Measurements from ENCODE around the gene HLA-DPA1. TPM values are rescaled to one million over a fixed set of nuclear protein-coding genes. Genes with fewer than 3 reads are reported as not detected.
A peak's percentile ranks its signal among the peaks of the same experiment; 100 is the strongest.

The HLA-DPA1 gene
- total and polyA plus RNA-seq, 2 experiments from 2014 or later = 2.6 to 4.7 TPM

DNA sequence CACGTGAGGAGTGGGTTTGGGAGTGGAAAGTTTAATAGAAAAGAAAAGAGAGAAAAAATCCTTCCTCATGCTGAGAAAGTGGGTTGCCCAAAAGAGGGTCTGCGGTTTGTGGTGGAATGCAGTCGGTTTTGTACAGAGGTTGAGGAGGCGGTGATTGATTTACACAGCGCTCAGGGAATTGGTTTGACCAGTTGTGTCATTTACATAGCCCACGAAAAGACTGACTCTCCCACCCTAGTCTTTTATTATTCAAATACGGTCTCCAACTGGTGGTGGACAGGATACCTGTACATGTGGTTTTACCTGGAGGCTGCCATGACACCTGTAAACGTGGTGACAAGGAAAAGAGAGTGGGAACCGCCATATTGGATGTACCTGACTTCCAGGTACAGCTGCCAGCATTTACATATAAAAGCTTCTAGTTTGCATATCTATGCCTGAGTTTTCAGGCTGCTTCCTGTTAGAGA, 44.4 kb upstream of the HLA-DPA1 start:
- H3K4me1 ChIP-seq (ENCODE audit: insufficient read depth) = peaks cover 5% of the 10 kb centered on the region
- H3K27me3 ChIP-seq = peaks cover 43% of the 10 kb centered on the region
- no peak overlapping the region for H3K27ac ChIP-seq
- DNase-seq (ENCODE audit: low spot score) = no peak
- H3K9me3 ChIP-seq (ENCODE audit: low read depth) = no peaks in the 10 kb centered on the region
- H3K36me3 ChIP-seq (replicated peaks; ENCODE audit: insufficient read depth, low read depth) = no peaks in the 10 kb centered on the region
- no peak overlapping the region for H3K4me3 ChIP-seq
- H4K20me1 ChIP-seq (ENCODE audit: insufficient read depth, poor library complexity, severe bottlenecking) = no peaks in the 10 kb centered on the region
- H3K79me2 ChIP-seq = no peaks in the 10 kb centered on the region
- H3K4me2 ChIP-seq = peak overlapping the region; percentile 65
- no peaks in the 10 kb centered on the region for H3K9me2 ChIP-seq (replicated peaks; ENCODE audit: insufficient read depth)
- no peak overlapping the region for H2AFZ ChIP-seq
- TF ChIP-seq EZH2 (IDR thresholded peaks at IDR 0.05; ENCODE audit: borderline replicate concordance) = no peak
- TF ChIP-seq, protein P1, sequence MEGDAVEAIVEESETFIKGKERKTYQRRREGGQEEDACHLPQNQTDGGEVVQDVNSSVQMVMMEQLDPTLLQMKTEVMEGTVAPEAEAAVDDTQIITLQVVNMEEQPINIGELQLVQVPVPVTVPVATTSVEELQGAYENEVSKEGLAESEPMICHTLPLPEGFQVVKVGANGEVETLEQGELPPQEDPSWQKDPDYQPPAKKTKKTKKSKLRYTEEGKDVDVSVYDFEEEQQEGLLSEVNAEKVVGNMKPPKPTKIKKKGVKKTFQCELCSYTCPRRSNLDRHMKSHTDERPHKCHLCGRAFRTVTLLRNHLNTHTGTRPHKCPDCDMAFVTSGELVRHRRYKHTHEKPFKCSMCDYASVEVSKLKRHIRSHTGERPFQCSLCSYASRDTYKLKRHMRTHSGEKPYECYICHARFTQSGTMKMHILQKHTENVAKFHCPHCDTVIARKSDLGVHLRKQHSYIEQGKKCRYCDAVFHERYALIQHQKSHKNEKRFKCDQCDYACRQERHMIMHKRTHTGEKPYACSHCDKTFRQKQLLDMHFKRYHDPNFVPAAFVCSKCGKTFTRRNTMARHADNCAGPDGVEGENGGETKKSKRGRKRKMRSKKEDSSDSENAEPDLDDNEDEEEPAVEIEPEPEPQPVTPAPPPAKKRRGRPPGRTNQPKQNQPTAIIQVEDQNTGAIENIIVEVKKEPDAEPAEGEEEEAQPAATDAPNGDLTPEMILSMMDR (IDR thresholded peaks at IDR 0.05; ENCODE audit: poor library complexity) = no peak
- WGBS (ENCODE audit: low lambda C conversion rate, missing lambda C conversion rate) = 15% methylated on average over 9 of the region's 9 CpGs

DNA sequence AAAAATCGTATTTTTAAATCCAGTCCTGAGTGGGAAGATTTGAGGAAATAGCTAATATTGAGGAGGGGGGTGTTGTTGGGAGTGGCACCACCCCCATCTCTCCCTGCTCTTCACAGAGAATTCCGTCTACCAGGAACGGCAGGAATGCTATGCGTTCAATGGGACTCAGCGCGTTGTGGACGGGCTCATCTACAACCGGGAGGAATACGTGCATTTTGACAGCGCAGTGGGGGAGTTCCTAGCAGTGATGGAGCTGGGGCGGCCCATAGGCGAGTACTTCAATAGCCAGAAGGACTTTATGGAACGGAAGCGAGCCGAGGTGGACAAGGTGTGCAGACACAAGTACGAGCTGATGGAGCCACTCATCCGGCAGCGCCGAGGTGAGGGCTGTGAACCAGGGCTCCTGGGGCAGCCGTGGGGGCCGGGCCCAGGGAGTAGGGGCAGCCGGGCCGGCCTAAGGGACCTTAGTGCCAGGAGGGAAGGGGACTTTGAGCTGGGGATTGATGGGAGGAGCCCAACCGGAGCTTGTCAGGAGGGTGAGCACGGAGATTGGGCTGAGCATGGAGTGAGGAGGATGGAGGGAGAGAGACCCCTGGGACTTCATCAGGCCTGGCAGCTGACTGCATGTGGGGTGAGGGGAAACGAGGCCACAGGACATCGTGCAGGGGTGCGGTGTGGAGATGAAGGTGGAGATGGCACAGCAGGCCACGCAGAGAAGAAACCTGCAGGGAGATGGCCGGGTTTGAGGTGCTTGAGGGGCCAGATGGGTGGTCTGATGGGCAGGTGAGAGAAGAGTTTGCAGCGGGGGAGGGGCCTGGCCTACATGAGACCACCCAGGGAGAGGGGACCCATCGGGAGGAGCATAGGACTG, 43.6 kb upstream of the HLA-DPA1 start:
- no peak overlapping the region for H3K27ac ChIP-seq
- peak overlapping the region; percentile 49 for H2AFZ ChIP-seq
- H3K4me2 ChIP-seq = peak overlapping the region; percentile 65
- H3K9me2 ChIP-seq (replicated peaks; ENCODE audit: insufficient read depth) = no peaks in the 10 kb centered on the region
- H3K4me1 ChIP-seq (ENCODE audit: insufficient read depth) = peaks cover 5% of the 10 kb centered on the region
- DNase-seq (ENCODE audit: low spot score) = peak; percentile 33
- WGBS (ENCODE audit: low lambda C conversion rate, missing lambda C conversion rate) = 8% methylated on average over 31 of the region's 32 CpGs
- no peaks in the 10 kb centered on the region for H3K79me2 ChIP-seq
- peak overlapping the region; percentile 5 for H3K4me3 ChIP-seq
- no peaks in the 10 kb centered on the region for H3K9me3 ChIP-seq (ENCODE audit: low read depth)
- H4K20me1 ChIP-seq (ENCODE audit: insufficient read depth, poor library complexity, severe bottlenecking) = no peaks in the 10 kb centered on the region
- peaks cover 43% of the 10 kb centered on the region for H3K27me3 ChIP-seq
- no peaks in the 10 kb centered on the region for H3K36me3 ChIP-seq (replicated peaks; ENCODE audit: insufficient read depth, low read depth)
- TF ChIP-seq EZH2phosphoT487 (IDR thresholded peaks at IDR 0.05; ENCODE audit: low read depth, severe bottlenecking, unreplicated experiment) = no peak
- TF ChIP-seq, protein P1 (IDR thresholded peaks at IDR 0.05; ENCODE audit: poor library complexity) = no peak
- no peak for TF ChIP-seq EZH2 (IDR thresholded peaks at IDR 0.05; ENCODE audit: borderline replicate concordance)

DNA sequence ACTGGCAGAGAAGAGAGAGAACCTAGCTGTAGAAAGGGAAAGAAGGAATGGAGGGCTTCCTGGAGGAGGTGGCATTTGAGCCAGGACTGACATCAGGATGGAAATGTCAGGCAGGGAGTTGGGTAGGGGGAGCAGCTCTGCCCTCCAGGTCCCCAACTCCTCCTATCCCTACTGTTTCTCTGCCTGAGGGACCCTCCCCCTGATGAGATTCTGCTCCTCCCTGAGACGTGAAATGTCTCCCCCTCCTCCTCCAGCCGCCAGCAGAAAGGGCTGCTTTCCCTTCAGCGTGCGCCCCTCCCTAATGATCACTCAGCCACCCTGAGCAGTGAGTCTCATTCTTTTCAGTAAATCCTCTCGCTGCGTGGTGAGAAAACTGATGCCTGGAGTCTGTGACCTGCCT, 43.0 kb upstream of the HLA-DPA1 start:
- peaks cover 2% of the 10 kb centered on the region for H3K4me1 ChIP-seq (ENCODE audit: insufficient read depth)
- no peaks in the 10 kb centered on the region for H3K9me2 ChIP-seq (replicated peaks; ENCODE audit: insufficient read depth)
- no peak overlapping the region for H2AFZ ChIP-seq
- H3K27me3 ChIP-seq = peaks cover 43% of the 10 kb centered on the region
- no peaks in the 10 kb centered on the region for H3K9me3 ChIP-seq (ENCODE audit: low read depth)
- no peaks in the 10 kb centered on the region for H3K79me2 ChIP-seq
- H3K36me3 ChIP-seq (replicated peaks; ENCODE audit: insufficient read depth, low read depth) = no peaks in the 10 kb centered on the region
- WGBS (ENCODE audit: low lambda C conversion rate, missing lambda C conversion rate) = 8% methylated on average over 6 of the region's 6 CpGs
- H4K20me1 ChIP-seq (ENCODE audit: insufficient read depth, poor library complexity, severe bottlenecking) = no peaks in the 10 kb centered on the region
- TF ChIP-seq, protein P1 (IDR thresholded peaks at IDR 0.05; ENCODE audit: poor library complexity) = no peak
- no peak for TF ChIP-seq EZH2phosphoT487 (IDR thresholded peaks at IDR 0.05; ENCODE audit: low read depth, severe bottlenecking, unreplicated experiment)
- TF ChIP-seq EZH2 (IDR thresholded peaks at IDR 0.05; ENCODE audit: borderline replicate concordance) = no peak
- no peak for DNase-seq (ENCODE audit: low spot score)
- H3K4me2 ChIP-seq = peak overlapping the region; percentile 65
- H3K27ac ChIP-seq = no peak overlapping the region
- peak overlapping the region; percentile 5 for H3K4me3 ChIP-seq
